Pancreas (tissue), 10 donors: ENCODE results near the gene MYO9B. TPM values are rescaled to one million over a fixed set of nuclear protein-coding genes. Genes with fewer than 3 reads are reported as not detected.

ENCODE experiments used
- ATAC-seq, 4 donors: fragments of 200-7000 bp; cut with Tn5 transposase; one replicate each; pipeline versions ENCODE4 v1.8.0 to v1.9.1; 2020; ENCODE audit warnings: mild to moderate bottlenecking in 4 of 4, moderate library complexity in 4 of 4
- DNase-seq, 6 donors: peaks; one replicate each; pipeline ENCODE4 v3.0.0-alpha.2; 2020
- FAIRE-seq: peaks from 2 replicates; lab custom pipeline; 2012; peaks lifted over from hg19 to GRCh38; lab: Jason Lieb, UNC
- H3K27ac ChIP-seq, 4 donors: fragments of 200-600 bp; sonication (generic); 1 replicate in 3 of 4; 2 replicates in 1 of 4; pipeline versions ENCODE4 v1.5.0 to v1.8.0; 2020
- H3K27me3 ChIP-seq, 4 donors: fragments of 200-600 bp; one replicate each; pipeline ENCODE4 v1.8.0; 2021
- H3K36me3 ChIP-seq, 3 donors: fragments of 200-600 bp; sonication (generic) in 1 of 3; one replicate each; pipeline versions ENCODE4 v1.5.0 to v1.8.0; 2020 to 2021
- H3K4me1 ChIP-seq, 3 donors: fragments of 200-600 bp; one replicate each; pipeline ENCODE4 v1.8.0; 2021
- H3K4me3 ChIP-seq, 4 donors: fragments of 200-600 bp; sonication (generic) in 2 of 4; one replicate each; pipeline versions ENCODE4 v1.5.0 to v1.8.0; 2020 to 2021
- H3K9me3 ChIP-seq, 4 donors: fragments of 200-600 bp; one replicate each; pipeline ENCODE4 v1.8.0; 2021
- CTCF ChIP-seq, 4 donors: fragments of 200-600 bp; sonication (generic) in 3 of 4; IDR thresholded peaks; one replicate each; pipeline versions ENCODE4 v1.5.0 to v1.8.0; 2021; ENCODE audit warnings: antibody characterized with exemption in 4 of 4
- whole genome bisulfite sequencing, 2 donors: extraction: QIAGEN DNeasy Blood & Tissue Kit; methylation state at CpG; one replicate each; pipeline ENCODE4 v1.1.7; 2013; 5-methylcytosine and 5-hydroxymethylcytosine counted together
- intact Hi-C, 3 donors: fragments of 100-400 bp; cut with DNase I; formaldehyde crosslinking; loops; one replicate each; pipeline versions ENCODE4 v1.11.1 to v1.14.2; 2022
- polyA plus RNA-seq, 2 donors: library from polyadenylated mRNA; stranded (reverse); fragments of 200-250 nt; gene quantifications; one replicate each; pipeline ENCODE4 v1.2.3, GENCODE V29; 2013
- total RNA-seq, 6 donors: library from RNA; stranded (reverse); fragmentation: NEBNext Ultra II Directional in 4 of 6; extraction: Animal tissue kit (Norgen Biotek cat#: 25700) in 4 of 6; gene quantifications; one replicate each; pipeline versions ENCODE4 v1.2.1 to v1.2.4, GENCODE V29; 2021 to 2023
- donor health status: healthy with polysubstance abuse.
- donor health status: DM: no; HTN: no; CAD: no; lungs with moderate emphysema.
- donor health status: DM: no; HTN: no; CAD: no.
- donor health status: control.
- donor health status: control.
- donor health status: Bipolar disorder and iron deficiency.
- donor health status: DM: yes; HTN: yes; CAD: no.
- donor health status: DM: no; HTN: no; CAD: no.
- donor health status: DM: no; HTN: no; CAD: no.
- donor health status: DM: yes; HTN: yes; CAD: no.

Gene MYO9B
- total and polyA plus RNA-seq, 8 donors = 16.6 to 53.4 (median 23.4) TPM

DNA sequence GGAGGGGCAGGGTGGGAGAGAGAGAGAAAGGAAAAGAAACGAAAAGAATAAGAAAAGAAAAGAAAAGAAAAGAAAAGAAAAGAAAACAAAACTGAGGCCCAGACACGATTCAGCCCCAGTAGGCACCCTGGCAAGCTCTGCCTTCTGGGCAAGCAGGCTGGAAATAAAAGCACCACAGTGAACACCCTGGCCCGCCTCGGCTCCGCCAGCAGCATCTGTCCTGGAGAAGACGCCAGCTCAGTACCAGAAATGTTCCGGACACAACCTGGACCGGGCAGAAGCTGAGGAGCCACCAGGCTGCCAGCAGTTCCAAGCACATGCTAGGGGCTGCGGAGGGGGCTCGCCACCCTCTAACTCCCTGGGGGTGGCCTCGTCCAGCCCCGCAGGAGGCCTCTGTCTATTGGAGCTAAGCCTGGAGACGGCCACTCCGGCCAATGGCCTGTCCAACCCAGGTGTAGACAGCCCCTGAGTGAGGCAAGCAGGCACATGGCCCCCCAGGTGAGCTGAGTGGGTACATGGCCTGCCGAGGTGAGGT, 37.5 kb upstream of the MYO9B start:
- no peak for FAIRE-seq

GRCh38 chr19:17041976-17042375, 33.6 kb upstream of the MYO9B start:
- 17 to 25% methylated on average over 11 of the region's 11 CpGs for WGBS, 2 donors
- Histone ChIP-seq H3K9me3 (no peaks in the 10 kb centered on the region), H3K4me3 (no peak overlapping the region), H3K4me1 (no peaks in the 10 kb centered on the region), H3K36me3 (no peaks in the 10 kb centered on the region), H3K27me3 (no peaks in the 10 kb centered on the region), H3K27ac (no peak overlapping the region)
- no peak for FAIRE-seq
- no peak for TF ChIP-seq CTCF (IDR thresholded peaks at IDR 0.05)
- no peak for DNase-seq
- ATAC-seq = no peak
- intact Hi-C loops = no loop called here

More for the DNA sequence above, 37.5 kb upstream of the MYO9B start:
- H3K4me3 ChIP-seq = no peak overlapping the region
- no peaks in the 10 kb centered on the region for H3K27me3 ChIP-seq
- intact Hi-C loops = no loop called here
- no peak for ATAC-seq
- TF ChIP-seq CTCF (IDR thresholded peaks at IDR 0.05) = no peak
- no peaks in the 10 kb centered on the region for H3K36me3 ChIP-seq
- no peak for DNase-seq
- 55 to 75% methylated on average over 15 of the region's 15 CpGs for WGBS, 2 donors
- H3K4me1 ChIP-seq = no peaks in the 10 kb centered on the region
- no peak overlapping the region for H3K27ac ChIP-seq
- H3K9me3 ChIP-seq = no peaks in the 10 kb centered on the region

DNA sequence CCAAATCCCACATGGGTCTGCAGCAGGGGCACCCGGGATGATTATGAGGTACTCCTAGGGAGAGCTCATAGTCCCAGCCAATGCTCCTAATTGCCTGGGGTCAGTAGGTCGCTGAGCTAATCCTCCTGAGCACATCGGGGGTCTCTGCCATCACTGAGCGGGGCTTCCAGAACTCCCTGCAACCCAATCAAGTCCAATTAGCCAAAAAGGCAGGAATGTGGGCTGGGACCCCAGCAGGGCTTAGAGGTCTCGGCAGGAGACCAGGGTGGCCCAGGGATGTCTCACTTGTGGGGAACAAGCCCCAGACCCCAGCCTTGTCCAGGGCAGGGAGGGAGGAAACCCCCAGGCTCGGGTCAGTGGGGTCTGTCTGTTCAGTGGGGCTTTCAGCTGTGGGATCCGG, 31.8 kb upstream of the MYO9B start:
- no peak overlapping the region for H3K27ac ChIP-seq
- ATAC-seq = no peak
- no peak overlapping the region for H3K4me3 ChIP-seq
- no peak for DNase-seq
- no peaks in the 10 kb centered on the region for H3K36me3 ChIP-seq
- 48 to 68% methylated on average over 7 of the region's 7 CpGs for WGBS, 2 donors
- TF ChIP-seq CTCF (IDR thresholded peaks at IDR 0.05) = no peak
- intact Hi-C loops = no loop called here
- no peaks in the 10 kb centered on the region for H3K27me3 ChIP-seq
- no peaks in the 10 kb centered on the region for H3K4me1 ChIP-seq
- H3K9me3 ChIP-seq = no peaks in the 10 kb centered on the region
- FAIRE-seq = no peak

- 85 to 88% methylated on average over 5 of the region's 5 CpGs for WGBS, 2 donors
- Histone ChIP-seq H3K27me3 (no peaks in the 10 kb centered on the region), H3K36me3 (no peaks in the 10 kb centered on the region), H3K4me3 (no peak overlapping the region), H3K4me1 (no peaks in the 10 kb centered on the region), H3K9me3 (no peaks in the 10 kb centered on the region), H3K27ac (no peak overlapping the region)
- intact Hi-C loops = no loop called here
- no peak for DNase-seq
- ATAC-seq = no peak
- no peak for TF ChIP-seq CTCF (IDR thresholded peaks at IDR 0.05)
- no peak for FAIRE-seq
These were observed 29.6 kb upstream of the MYO9B start for GRCh38 chr19:17045907-17046502.

DNA sequence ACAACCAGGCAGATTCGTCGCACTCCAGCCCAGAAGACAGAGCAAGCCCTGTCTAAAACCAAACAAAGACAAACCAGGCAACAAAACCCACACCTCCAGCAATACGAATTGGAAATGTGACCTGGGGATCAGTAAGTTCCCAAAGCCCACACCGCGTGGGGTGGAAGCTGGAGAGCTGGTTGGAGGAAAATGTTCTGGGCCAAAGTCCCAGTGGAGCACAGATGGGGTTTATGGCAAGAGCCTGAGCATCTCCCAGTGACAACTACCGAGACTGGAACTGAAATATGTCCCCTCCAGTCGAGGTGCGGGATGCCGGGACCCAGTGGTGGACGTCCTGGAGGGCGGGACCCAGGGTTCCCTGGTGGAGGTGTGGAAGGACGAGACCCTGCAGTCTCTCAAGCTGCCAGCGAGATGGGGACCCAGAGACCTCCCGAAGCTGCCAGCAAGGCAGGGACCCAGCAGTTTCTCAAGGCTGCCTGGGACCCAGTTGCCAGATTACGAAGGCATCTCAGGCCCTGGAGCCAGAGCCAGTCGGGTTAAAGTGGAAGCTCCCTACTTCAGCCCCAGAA, 26.6 kb upstream of the MYO9B start:
- ATAC-seq (no peak), FAIRE-seq (no peak), DNase-seq (no peak)
- Histone ChIP-seq H3K36me3 (no peaks in the 10 kb centered on the region), H3K27me3 (no peaks in the 10 kb centered on the region), H3K4me3 (no peak overlapping the region), H3K27ac (no peak overlapping the region), H3K9me3 (no peaks in the 10 kb centered on the region), H3K4me1 (no peaks in the 10 kb centered on the region)
- intact Hi-C loops = no loop called here
- 84 to 87% methylated on average over 16 of the region's 16 CpGs for WGBS, 2 donors
- TF ChIP-seq CTCF (IDR thresholded peaks at IDR 0.05) = no peak
